Measurements from ENCODE around the gene COL15A1. TPM values are rescaled to one million over a fixed set of nuclear protein-coding genes. Genes with fewer than 3 reads are reported as not detected.

COL15A1 gene
- total RNA-seq, 1 experiment from 2014 or later, result 0.22 TPM

- TF ChIP-seq, protein P1, sequence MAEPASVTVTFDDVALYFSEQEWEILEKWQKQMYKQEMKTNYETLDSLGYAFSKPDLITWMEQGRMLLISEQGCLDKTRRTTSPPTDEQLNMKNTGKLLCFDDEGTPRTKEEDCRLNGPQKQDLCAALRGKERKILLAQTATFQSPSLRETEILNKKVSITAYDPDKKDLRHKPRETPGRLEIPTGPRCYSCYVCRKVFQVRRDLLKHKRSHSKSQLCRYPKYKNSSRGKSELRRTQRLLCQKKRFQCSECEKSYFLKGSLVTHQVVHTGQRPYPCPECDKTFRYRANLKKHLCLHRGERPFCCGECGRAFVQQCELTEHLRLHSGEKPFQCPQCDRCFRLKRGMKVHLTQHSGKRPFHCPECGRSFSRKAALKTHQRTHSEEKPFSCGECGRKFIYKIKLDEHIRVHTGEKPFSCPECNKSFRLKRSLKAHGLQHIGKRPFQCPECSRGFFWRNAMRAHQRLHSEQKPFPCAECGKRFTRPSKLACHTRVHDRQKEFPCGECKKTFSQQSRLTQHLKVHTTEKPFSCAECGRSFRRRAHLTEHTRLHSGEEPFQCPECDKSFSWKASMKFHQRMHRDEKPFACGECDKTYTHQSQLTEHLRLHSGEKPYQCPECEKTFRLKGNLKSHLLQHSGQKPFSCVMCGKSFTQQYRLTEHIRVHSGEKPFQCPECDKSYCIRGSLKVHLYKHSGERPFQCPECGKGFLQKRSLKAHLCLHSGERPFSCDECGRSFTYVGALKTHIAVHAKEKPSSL (CRISPR knock-in tag; conservative IDR thresholded peaks at IDR 0.05), result no peak
- no peak for TF ChIP-seq ARID4B (CRISPR knock-in tag; IDR thresholded peaks at IDR 0.05; ENCODE audit: borderline replicate concordance)
- TF ChIP-seq ATF1 (CRISPR knock-in tag; IDR thresholded peaks at IDR 0.05), result no peak
- TF ChIP-seq, protein P2, sequence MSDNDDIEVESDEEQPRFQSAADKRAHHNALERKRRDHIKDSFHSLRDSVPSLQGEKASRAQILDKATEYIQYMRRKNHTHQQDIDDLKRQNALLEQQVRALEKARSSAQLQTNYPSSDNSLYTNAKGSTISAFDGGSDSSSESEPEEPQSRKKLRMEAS (CRISPR knock-in tag; IDR thresholded peaks at IDR 0.05), result no peak
- TF ChIP-seq, protein P3, sequence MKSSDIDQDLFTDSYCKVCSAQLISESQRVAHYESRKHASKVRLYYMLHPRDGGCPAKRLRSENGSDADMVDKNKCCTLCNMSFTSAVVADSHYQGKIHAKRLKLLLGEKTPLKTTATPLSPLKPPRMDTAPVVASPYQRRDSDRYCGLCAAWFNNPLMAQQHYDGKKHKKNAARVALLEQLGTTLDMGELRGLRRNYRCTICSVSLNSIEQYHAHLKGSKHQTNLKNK (CRISPR knock-in tag; IDR thresholded peaks at IDR 0.05), result no peak
- TF ChIP-seq E2F1 (CRISPR knock-in tag; IDR thresholded peaks at IDR 0.05), result no peak
- no peak for TF ChIP-seq GABPB1 (CRISPR knock-in tag; IDR thresholded peaks at IDR 0.05)
- no peak for TF ChIP-seq CBFB (CRISPR knock-in tag; IDR thresholded peaks at IDR 0.05; ENCODE audit: low read depth)
- TF ChIP-seq SMAD3 (CRISPR knock-in tag; IDR thresholded peaks at IDR 0.05; ENCODE audit: borderline replicate concordance), result no peak
- no peak for TF ChIP-seq CREM (CRISPR knock-in tag; IDR thresholded peaks at IDR 0.05)
- TF ChIP-seq ZNF423 (CRISPR knock-in tag; IDR thresholded peaks at IDR 0.05), result no peak
Measured at GRCh38 chr9:99119976-99120655, 176.4 kb downstream of the COL15A1 start (continued).

Other genes starting within 250 kb of the COL15A1 start
- gene GABBR2, start 235.0 kb upstream of the COL15A1 start, total RNA-seq (2021), result 0.92 to 2.2 TPM (median 1.5 TPM) in 3 replicates
- gene ANKS6, start 147.4 kb upstream of the COL15A1 start, total RNA-seq (2021), result 65.1 to 76.7 TPM (median 66.5 TPM) in 3 replicates
- 19.3 to 24.7 TPM (median 23.7 TPM) in 3 replicates for gene GALNT12, start 136.2 kb upstream of the COL15A1 start, total RNA-seq (2021)
- gene TGFBR1, start 161.2 kb downstream of the COL15A1 start, total RNA-seq (2021), result 39.0 to 44.6 TPM (median 42.4 TPM) in 3 replicates

Data from WTC11 (cell line).